LNCaP clone FGC (cell line): Measurements from ENCODE around the gene FXYD1.

ENCODE experiments used
- DNase-seq: peaks from one replicate; pipeline ENCODE4 v3.0.0-alpha.2; 2011; ENCODE audit warnings: low read depth
- H3K4me3 ChIP-seq: 2 replicates; pipeline ENCODE4 v1.5.1; 2011; ENCODE audit warnings: mild to moderate bottlenecking, low read depth, low read length, control low read depth
- TF ChIP-seq, protein P1 (sequence below): IDR thresholded peaks from 2 replicates; pipeline ENCODE4 v1.5.1; 2012; ENCODE audit warnings: mild to moderate bottlenecking; ENCODE audit not compliant: control insufficient read depth, insufficient read depth; ENCODE audit errors: extremely low read depth

The FXYD1 gene

DNA sequence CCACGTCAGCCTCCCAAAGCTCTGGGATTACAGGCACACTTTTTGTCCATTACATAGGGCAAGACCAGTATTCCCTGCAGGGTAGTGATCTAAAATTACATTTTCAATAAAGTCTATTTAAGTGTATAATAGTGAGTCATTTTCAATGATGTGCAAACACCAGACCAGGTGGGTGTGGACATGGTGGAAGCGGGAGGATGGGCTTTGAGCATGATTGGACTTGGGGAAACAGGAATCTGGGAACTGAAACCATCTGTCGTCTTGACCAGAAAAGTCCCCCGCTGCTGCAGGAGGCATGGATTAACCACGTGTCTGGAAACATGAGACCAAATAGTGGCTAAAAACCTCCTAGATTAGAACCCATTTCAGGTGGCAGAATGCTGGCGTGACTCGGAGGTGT lies 18.1 kb upstream of the FXYD1 start:
- no peak overlapping the region for H3K4me3 ChIP-seq
- no peak for DNase-seq
- TF ChIP-seq, protein P1, sequence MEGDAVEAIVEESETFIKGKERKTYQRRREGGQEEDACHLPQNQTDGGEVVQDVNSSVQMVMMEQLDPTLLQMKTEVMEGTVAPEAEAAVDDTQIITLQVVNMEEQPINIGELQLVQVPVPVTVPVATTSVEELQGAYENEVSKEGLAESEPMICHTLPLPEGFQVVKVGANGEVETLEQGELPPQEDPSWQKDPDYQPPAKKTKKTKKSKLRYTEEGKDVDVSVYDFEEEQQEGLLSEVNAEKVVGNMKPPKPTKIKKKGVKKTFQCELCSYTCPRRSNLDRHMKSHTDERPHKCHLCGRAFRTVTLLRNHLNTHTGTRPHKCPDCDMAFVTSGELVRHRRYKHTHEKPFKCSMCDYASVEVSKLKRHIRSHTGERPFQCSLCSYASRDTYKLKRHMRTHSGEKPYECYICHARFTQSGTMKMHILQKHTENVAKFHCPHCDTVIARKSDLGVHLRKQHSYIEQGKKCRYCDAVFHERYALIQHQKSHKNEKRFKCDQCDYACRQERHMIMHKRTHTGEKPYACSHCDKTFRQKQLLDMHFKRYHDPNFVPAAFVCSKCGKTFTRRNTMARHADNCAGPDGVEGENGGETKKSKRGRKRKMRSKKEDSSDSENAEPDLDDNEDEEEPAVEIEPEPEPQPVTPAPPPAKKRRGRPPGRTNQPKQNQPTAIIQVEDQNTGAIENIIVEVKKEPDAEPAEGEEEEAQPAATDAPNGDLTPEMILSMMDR = no peak

DNA sequence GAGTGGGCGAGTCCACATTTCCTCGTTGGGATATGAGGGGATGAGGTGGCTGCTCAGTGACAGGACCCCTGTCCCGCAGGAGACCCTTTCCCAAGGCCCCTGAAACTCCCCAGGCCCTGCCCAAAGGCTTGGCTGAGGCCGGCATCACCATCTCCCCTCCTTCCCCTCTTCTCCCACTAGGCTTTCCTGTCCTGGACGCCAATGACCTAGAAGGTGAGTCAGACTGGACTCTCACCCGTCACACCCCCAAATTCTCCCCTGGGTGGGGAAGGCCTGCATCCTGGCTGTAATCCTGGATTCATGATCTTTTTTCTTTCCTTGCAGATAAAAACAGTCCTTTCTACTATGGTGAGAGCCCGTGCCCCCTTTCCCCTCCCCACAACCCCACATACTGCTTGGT lies 17.7 kb upstream of the FXYD1 start:
- TF ChIP-seq, protein P1 = no peak
- no peak for DNase-seq
- H3K4me3 ChIP-seq = no peak overlapping the region

DNA sequence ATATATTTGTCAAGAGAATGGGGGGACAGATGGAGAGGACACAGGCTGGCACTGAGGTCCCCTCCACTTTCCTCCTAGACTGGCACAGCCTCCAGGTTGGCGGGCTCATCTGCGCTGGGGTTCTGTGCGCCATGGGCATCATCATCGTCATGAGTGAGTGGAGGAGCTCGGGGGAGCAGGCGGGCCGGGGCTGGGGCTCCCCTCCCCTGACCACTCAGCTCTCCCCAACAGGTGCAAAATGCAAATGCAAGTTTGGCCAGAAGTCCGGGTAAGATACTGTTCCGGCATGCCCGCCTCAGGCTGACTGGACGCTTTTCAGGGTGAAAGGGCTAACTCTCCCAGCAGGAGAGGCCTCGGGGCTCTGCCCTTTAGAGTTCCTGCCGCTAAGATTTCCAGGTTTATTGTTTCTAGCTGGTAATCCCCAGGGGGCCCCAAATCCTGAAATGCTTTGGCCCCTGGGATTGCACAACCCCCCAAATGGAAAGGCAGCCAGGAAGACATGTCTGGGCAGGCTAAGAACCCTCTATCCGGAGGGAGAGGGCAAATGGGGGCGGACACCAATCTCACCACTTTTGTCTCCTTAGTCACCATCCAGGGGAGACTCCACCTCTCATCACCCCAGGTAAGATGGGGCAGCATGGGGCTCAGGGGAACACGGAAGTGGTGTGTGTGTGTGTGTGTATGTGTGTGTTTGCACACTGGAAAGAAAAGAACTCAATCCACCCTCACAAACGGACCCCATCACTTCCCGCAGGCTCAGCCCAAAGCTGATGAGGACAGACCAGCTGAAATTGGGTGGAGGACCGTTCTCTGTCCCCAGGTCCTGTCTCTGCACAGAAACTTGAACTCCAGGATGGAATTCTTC lies 15.7 kb upstream of the FXYD1 start:
- DNase-seq = no peak
- TF ChIP-seq, protein P1 = no peak

DNA sequence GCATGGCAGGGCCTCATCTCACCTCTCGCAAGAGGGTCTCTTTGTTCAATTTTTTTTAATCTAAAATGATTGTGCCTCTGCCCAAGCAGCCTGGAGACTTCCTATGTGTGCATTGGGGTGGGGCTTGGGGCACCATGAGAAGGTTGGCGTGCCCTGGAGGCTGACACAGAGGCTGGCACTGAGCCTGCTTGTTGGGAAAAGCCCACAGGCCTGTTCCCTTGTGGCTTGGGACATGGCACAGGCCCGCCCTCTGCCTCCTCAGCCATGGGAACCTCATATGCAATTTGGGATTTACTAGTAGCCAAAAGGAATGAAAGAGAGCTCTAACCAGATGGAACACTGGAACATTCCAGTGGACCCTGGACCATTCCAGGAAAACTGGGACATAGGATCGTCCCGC lies 15.1 kb upstream of the FXYD1 start:
- DNase-seq = no peak
- H3K4me3 ChIP-seq = no peak overlapping the region; the same call in 1 of the 2 replicates
- TF ChIP-seq, protein P1 = no peak

More for the DNA sequence above, 15.7 kb upstream of the FXYD1 start:
- H3K4me3 ChIP-seq = no peak overlapping the region

DNA sequence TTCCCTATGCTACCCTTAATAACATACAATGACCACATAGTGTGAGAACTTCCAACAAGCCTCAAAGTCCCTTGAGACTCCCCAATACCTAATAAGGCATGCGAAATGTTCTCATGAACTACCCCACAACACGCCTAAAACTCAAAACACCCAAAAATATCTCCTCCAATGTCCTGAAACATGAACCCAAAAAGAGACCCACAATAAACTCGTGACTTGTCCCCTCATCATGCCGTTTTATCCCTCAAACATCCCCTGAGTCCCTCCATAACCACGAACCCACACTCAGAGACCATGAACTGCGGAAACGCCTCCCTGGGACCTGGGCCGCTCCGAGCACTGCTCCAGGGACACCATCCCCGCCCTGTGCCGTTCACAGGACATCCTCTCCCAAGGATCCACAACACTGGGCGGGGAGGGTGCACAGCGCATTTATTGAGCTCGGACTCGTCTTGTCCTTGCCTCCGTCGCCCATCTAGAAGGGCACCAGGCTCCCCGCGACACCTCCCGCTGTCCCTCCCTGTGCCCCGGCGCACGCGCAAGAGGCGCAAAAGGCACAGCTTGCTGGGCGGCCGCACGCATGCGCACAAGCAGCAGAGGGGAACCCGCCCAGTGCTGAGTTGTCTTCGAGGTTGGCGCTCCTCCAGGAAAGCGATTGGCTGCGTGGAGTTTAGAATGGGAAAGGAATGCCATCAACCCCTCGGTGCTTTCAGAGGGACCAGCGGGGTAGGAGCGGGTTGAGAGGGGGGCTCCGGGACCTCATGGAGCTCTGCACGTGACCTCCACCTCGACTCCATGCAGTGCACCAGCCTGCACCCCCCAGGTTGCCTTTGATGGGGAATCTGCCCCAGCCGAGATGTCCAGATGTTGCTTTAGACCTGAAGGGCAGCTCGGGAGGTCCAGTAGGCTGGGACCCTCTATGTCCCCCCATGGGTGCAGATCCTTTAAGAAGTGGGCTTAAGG lies 14.2 kb upstream of the FXYD1 start:
- TF ChIP-seq, protein P1 = no peak
- peak overlapping the region; percentile 57 for H3K4me3 ChIP-seq
- peak; percentile 69 for DNase-seq

DNA sequence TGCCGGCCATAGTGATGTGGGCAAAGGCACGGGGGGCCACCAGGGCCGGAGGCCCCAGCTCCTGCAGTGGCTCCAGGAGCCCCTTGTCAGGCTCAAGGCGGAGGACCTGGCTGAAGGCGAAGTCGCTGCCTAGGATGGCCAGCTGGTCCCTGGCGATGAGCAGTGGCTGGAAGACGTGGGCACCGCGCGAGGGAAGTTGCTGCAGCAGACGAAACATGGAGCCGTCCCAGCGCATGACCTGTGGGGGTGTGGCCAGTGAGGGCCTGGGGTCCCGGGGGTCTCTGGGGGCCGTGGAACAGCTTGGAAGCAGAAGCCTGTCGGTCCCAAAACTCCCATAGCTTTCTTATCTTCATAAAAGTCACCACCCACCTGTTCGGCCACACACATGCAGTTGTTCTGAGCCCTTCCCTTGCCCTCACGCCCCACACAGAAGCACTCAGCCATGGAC lies 13.3 kb upstream of the FXYD1 start:
- no peak for DNase-seq
- peak overlapping the region; percentile 57 for H3K4me3 ChIP-seq
- TF ChIP-seq, protein P1 = no peak
